ENCODE data around the gene LAPTM5. TPM values are rescaled to one million over a fixed set of nuclear protein-coding genes. Genes with fewer than 3 reads are reported as not detected.

LAPTM5 gene
- total and polyA plus RNA-seq, 10 donors = 419 to 747 (median 577) TPM

DNA sequence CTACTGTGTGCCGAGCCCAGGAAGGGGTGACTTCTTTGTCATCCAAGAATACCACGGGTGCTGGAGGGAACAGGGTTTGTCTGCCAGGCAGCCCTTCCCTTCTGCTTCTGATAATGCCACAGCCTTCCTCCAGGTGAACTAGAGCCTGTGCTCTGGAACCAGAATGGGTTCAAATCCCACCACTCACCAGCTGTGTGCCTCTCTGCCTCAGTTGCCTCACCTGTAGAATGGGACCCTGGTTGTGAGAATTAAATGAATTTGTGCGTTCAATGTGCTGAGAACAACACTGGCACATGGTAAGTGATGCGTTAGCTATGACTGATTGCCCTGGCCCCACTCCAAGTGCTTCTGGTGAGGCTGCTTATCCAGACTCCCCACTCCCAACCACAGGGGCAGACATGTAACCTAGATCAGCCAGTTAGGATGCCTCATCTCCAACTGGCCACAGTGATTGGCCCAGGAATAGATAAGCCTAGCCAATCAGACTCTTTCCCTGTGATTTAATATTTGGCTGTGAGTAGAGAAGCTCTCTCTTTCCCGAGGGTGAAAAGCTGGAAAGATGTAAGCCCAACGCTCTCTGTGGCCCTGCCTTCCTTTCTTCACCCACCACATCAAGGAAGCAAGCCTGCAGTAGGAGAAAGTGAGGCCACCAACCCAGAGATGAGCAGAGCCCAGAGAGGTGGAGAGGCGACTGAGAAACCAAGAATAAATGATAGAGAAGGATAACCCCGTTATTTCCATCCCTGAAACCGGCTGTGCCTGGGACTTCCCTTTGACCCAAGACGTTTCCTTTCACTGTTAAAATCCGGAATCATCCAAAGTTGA lies 20.8 kb upstream of the LAPTM5 start:
- DNase-seq = peak; percentile 59
- Histone ChIP-seq H3K27me3 (replicated peaks in 1 of 7) (no peaks in the 10 kb centered on the region), H3K27ac (peak overlapping the region in 1 of 8 donors; percentile 9), H3K9me3 (no peaks in the 10 kb centered on the region), H3K4me3 (no peak overlapping the region), H3K4me1 (peaks cover 17 to 61% (median 30%) of the 10 kb centered on the region in 6 donors), H3K36me3 (no peaks in the 10 kb centered on the region)
- TF ChIP-seq, protein P1, sequence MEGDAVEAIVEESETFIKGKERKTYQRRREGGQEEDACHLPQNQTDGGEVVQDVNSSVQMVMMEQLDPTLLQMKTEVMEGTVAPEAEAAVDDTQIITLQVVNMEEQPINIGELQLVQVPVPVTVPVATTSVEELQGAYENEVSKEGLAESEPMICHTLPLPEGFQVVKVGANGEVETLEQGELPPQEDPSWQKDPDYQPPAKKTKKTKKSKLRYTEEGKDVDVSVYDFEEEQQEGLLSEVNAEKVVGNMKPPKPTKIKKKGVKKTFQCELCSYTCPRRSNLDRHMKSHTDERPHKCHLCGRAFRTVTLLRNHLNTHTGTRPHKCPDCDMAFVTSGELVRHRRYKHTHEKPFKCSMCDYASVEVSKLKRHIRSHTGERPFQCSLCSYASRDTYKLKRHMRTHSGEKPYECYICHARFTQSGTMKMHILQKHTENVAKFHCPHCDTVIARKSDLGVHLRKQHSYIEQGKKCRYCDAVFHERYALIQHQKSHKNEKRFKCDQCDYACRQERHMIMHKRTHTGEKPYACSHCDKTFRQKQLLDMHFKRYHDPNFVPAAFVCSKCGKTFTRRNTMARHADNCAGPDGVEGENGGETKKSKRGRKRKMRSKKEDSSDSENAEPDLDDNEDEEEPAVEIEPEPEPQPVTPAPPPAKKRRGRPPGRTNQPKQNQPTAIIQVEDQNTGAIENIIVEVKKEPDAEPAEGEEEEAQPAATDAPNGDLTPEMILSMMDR (IDR thresholded peaks at IDR 0.05 in 8 of 11, conservative IDR thresholded peaks at IDR 0.05 in 3 of 11) = peak in 1 of 11 experiments; percentile 2
- no peak for TF ChIP-seq POLR2A (IDR thresholded peaks at IDR 0.05)
- TF ChIP-seq POLR2AphosphoS5 (IDR thresholded peaks at IDR 0.05) = no peak
- intact Hi-C loops (cut with DNase I; ENCODE audit: low total_unique reads) = loop anchor here (2.0 kb wide), 1 partner anchor 60 kb away; no protein-coding TSS in a partner anchor
- 56 to 72% (median 63%) methylated on average over 11 of the region's 11 CpGs for WGBS, 5 donors

DNA sequence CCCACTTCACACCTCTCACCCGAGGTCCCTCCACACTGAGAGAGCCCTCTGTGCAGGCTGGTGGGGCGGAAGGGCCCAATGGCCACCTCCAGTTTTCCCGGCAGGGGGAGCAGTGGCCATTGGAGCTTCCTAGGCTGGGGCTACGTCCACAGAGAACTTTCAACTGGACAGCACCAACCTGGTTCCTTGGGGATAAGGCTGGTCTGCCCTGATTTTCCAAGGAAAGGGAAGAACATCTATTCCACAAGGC lies 20.3 kb upstream of the LAPTM5 start:
- TF ChIP-seq POLR2A (IDR thresholded peaks at IDR 0.05) (no peak), POLR2AphosphoS5 (IDR thresholded peaks at IDR 0.05) (no peak)
- TF ChIP-seq, protein P1 (IDR thresholded peaks at IDR 0.05 in 8 of 11, conservative IDR thresholded peaks at IDR 0.05 in 3 of 11) = peak in 1 of 11 experiments; percentile 12

DNA sequence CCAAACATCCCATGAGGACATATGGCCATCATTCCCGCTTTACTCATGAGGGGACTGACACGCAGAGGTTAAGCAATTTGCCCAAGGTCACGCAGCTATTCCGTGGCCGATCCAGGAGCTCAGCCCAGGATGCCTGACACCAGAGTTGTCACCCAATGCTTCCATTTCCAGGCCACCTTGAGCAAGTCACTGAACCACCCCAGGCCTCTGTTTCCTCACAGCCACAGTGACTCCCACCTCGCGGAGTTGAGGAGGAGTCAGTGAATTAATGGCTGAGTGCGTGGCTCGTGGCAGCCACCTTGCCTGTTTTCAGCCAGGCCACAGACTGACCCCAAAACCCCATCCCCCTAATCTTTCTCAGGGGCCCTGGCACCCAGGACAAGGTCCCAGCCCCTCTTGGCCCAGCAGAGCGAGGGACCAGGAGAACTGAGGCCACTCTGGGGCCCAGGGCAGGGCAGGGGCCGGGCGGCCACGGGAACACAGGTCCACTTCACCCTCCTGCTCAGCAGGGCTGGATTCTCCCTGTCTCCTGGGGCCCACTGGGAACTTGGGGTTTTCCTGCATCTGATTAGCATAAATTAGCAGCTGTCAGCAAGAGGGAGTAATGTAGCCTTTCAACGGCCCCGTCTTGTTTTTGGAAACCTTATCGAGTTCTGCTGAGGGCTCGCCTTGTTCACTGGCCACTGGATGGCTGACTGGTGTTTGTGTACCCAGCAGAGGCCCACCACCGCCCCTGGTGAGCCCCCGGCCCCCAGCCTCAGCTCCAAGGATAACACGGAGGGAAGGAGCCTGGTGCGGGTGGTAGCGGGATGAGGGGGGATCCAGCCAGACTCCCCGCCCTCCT lies 19.7 kb upstream of the LAPTM5 start:
- TF ChIP-seq POLR2A (IDR thresholded peaks at IDR 0.05) (no peak), POLR2AphosphoS5 (IDR thresholded peaks at IDR 0.05) (no peak)
- TF ChIP-seq, protein P1 (IDR thresholded peaks at IDR 0.05 in 8 of 11, conservative IDR thresholded peaks at IDR 0.05 in 3 of 11) = no peak
- Histone ChIP-seq H3K27me3 (replicated peaks in 1 of 7) (no peaks in the 10 kb centered on the region), H3K36me3 (no peaks in the 10 kb centered on the region), H3K9me3 (no peaks in the 10 kb centered on the region), H3K27ac (peak overlapping the region in 1 of 8 donors; percentile 9), H3K4me3 (no peak overlapping the region), H3K4me1 (peaks cover 7 to 50% (median 19%) of the 10 kb centered on the region in 6 donors)
- DNase-seq = no peak
- 87 to 93% (median 90%) methylated on average over 17 to 23 of the region's 23 CpGs for WGBS, 5 donors
- intact Hi-C loops (cut with DNase I; ENCODE audit: low total_unique reads) = no loop called here

More for the DNA sequence above, 20.3 kb upstream of the LAPTM5 start:
- no peaks in the 10 kb centered on the region for H3K36me3 ChIP-seq
- no peaks in the 10 kb centered on the region for H3K9me3 ChIP-seq
- peaks cover 12 to 55% (median 25%) of the 10 kb centered on the region in 6 donors for H3K4me1 ChIP-seq
- peak overlapping the region in 1 of 8 donors; percentile 9 for H3K27ac ChIP-seq
- no peaks in the 10 kb centered on the region for H3K27me3 ChIP-seq (replicated peaks in 1 of 7)
- no peak overlapping the region for H3K4me3 ChIP-seq
- 70 to 84% (median 74%) methylated on average over 2 to 4 of the region's 4 CpGs for WGBS, 5 donors
- no peak for DNase-seq
- intact Hi-C loops (cut with DNase I; ENCODE audit: low total_unique reads) = loop anchor here (2.0 kb wide), 1 partner anchor 59 kb away; no protein-coding TSS in a partner anchor

All from spleen (tissue), 11 donors.